RPMI7951 (cell line): ENCODE measurements around the gene ACTR2. TPM values are rescaled to one million over a fixed set of nuclear protein-coding genes. Genes with fewer than 3 reads are reported as not detected.
"Not testable (repeated sequence)": the region's sequence is repeated elsewhere in the genome, so short reads cannot be mapped to it uniquely, and the experiment has no call there.

Experiments
- DNase-seq: peaks from one replicate; pipeline ENCODE4 v3.0.0-alpha.2; 2012; ENCODE audit warnings: low read depth
- total RNA-seq: library from RNA; depleted of rRNA; stranded (reverse); fragments of >200 nt; shearing (Covaris generic); gene quantifications from 2 replicates; pipeline ENCODE4 v1.2.3, GENCODE V29; 2014; rRNA removed

ACTR2 gene
- total RNA-seq, result 85.8 and 98.8 TPM in 2 replicates

- peak; percentile 97 for DNase-seq
Observed at GRCh38 chr2:65227456-65228262, at the start of gene ACTR2. Gene ACTR2 (plus strand): TSS chr2:65227831. CDS start chr2:65227910, 79 bp downstream.

DNA sequence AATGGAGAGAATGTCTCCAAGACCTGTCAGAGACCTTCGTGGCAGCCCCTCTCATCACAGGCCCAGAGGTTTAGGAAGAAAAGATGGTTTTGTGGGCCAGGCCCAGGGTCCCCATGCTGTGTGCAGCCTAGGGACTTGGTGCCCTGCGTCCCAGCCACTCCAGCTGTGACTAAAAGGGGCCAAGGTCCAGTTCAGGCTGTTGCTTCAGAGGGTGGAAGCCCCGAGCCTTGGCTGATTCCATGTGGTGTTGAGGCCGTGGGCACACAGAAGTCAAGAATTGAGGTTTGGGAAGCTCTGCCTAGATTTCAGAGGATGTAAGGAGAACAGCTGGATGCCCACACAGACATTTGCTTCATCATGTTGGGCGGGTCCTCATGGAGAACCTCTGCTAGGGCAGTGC lies 45.1 kb upstream of the ACTR2 start:
- DNase-seq, result no peak

DNA sequence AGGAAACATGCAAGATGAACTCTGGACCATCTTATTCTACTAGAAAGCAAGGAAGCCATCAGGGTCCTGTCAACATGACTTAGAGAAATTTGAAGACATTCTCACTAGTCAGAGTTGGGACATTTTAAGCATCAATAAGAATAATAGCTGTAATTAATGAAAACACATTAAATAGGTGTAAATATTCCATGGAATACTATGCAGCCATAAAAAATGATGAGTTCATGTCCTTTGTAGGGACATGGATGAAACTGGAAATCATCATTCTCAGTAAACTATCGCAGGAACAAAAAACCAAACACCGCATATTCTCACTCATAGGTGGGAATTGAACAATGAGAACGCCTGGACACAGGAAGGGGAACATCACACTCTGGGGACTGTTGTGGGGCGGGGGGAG lies 44.2 kb upstream of the ACTR2 start:
- not testable (repeated sequence) for DNase-seq

DNA sequence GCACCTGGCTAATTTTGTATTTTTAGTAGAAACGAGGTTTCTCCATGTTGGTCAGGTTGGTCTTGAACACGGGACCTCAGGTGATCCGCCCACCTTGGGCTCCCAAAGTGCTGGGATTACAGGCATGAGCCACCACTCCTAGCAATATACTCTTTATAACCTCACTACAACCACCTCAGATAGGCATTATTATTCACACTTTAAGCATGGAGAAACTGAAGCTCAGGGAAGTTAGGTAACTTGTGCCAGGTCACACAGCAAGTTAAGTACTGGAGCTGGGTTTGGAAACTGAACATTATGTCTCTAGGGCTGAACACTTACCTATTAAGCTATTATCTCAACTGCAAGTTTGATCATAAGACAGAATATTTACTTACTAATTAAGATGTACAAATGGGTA lies 42.6 kb upstream of the ACTR2 start:
- DNase-seq, result no peak

DNA sequence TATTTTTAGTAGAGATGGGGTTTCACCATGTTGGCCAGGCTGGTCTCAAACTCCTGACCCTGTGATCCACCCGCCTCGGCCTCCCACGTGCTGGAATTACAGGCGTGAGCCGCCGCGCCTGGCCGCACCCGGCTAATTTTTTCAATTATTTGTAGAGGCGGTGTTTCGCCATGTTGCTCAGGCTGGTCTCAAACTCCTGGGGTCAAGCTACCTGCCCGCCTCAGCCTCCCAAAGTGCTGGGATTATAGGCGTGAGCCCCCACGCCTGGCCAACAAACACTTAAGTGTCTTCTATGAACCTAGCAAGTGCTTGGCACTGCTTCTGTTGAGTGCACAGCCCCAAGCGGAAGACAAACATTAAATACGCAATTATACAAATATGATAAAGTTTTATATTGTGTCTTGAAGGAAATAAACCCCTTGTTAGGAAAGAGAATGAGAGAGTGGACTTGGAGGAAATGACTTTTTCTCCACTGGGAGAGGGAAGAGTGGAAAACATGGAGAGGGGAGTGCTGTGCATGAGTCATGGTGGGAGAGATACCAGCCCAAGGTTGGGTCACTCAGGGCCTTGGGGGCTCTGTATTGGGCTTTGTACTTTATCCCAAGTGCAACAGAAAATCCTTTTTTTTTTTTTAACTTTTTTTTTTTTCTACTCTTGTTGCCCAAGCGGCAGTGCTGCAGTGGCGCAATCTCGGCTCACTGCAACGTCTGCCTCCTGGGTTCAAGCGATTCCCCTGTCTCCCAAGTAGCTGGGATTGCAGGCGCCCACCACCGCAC lies 41.4 kb upstream of the ACTR2 start:
- no peak for DNase-seq

DNA sequence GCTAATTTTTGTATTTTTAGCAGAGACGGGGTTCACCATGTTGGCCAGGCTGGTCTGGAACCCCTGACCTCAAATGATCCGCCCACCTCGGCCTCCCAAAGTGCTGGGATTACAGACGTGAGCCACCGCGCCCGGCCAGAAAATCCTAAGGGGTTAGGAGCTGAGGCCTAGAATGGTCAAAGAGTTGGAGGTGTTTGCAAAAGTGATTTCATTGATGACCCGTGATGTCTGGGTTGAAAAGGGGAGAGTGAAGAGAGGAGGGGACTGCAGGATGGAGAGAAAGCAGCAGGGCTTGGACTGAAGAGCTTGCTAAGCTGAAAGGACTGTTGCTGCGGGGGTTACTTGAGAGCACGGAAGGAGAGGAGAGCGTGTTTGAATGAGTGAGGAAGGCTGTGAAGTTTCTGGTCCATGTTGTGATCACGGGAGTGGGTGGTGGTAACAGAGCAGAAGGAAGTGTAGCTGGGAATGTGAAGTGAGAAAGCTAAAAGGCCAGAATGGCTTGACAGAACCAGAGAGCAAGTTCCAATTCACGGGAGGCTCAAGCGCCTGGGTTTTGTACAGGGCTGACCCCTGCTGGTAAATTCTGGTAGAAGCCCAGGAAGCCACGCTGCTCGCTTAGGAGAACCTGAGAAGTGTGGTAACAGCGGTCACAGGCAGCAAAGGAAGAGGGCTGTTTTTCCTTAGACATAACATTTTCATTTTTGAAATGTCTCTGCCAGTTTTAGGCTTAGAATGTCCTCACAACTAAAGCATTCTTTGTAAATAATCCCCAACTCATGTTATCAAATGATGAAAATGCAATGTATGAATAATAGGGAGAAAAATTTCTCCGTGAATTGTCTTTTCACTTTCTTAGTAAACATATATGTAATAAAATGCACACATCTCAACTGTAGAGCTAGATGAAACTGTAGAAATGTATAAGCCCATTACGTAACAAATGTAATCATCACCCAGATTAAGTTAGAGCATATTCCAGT lies 40.5 kb upstream of the ACTR2 start:
- DNase-seq, result peak; percentile 67

- no peak for DNase-seq
Observed at GRCh38 chr2:65193446-65193845, 34.2 kb upstream of the ACTR2 start.

DNA sequence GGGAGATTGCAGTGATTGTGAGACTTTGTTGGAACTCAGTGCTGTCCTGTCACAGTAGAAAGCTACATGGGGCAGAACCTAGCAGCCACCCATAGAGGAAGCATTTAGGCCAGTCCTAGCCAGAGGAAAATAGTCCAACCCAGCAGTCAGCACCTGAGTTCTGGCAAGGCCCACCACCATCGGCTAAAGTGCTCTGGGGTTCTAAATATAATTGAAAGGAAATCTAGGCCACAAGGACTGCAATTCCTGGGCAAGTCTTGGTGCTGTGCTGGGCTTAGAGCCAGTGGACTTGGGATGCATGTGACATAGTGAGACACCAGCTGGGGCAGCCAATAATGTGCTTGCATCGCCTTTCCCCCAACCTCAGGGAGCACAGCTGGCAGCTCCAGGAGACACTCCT lies 28.9 kb upstream of the ACTR2 start:
- peak; percentile 25 for DNase-seq

DNA sequence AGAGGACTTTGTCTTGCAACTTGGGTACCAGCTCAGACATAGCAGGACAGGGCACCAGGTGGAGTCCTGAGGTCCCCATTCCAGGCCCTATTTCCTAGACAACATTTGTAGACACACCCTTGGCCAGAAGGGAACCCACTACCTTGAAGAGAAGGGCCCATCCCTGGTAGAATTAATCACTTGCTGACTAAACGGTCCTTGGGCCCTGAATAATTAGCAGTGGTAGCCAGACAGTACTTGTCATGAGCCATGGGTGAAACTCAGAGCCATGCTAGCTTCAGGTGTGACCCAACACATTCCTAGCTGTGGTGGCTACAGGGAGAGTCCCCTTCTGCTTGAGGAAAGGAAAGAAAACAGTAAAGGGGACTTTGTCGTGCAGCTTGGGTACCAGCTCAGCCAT lies 28.5 kb upstream of the ACTR2 start:
- DNase-seq, result no peak

- peak; percentile 63 for DNase-seq
Observed at GRCh38 chr2:65199891-65200290, 27.7 kb upstream of the ACTR2 start.

- DNase-seq, result peak; percentile 41
Observed at GRCh38 chr2:65204461-65205210, 23.0 kb upstream of the ACTR2 start.

DNA sequence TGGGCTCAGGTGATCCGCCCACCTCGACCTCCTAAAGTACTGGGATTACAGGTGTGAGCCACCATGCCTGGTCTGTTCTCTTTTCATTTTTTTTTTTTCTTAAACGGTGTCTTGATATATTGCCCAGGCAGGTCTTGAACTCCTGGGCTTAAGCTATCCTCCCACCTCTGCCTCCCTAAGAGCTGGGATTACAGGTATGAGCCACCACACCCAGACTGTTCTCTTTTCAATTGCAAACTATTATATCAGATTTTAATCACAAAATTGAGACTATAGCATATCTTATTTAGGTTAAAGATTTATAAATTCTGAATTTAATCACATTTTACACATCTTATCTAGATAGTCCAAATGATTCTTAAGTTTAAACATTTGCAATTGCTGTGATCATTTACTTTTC lies 15.5 kb upstream of the ACTR2 start:
- DNase-seq, result no peak

DNA sequence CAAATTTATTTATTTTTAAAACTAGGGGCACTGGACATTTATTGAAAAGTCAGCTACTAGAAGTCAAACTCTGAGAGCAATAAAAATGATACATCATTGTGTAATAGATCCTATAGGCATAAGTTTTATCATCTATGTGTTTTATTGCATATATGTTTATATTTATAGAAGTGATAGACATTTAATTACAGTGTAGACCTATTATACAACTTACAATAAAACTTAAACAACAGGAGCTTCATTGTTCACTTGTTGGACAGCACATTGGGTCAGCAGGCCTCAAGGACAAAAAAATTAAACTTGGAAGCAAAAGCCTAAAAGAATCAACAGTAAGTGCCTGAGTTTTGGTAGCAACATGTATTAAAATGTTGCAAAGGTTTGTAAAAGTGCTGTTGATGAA lies 15.0 kb upstream of the ACTR2 start:
- DNase-seq, result no peak

- DNase-seq, result no peak
Observed at GRCh38 chr2:65213035-65213434, 14.6 kb upstream of the ACTR2 start.

DNA sequence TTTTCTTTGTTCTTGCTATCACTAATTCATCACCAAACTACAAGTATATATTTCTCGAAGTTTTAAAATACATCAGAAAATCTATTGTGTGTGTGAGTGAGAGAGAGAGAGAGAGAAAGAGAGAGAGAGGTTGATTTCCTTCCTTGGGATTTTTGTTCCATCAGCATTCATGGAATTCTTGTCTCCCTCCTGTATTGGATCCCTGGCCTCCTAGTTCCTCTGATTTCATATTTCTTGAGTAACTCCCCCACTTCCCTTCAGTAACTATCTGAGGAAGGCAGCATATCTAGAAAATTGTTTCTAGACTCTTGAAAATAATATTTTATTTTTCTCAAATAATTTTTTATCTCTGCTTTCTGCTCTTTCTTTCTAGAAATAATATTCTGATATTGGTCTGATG lies 13.3 kb upstream of the ACTR2 start:
- no peak for DNase-seq

DNA sequence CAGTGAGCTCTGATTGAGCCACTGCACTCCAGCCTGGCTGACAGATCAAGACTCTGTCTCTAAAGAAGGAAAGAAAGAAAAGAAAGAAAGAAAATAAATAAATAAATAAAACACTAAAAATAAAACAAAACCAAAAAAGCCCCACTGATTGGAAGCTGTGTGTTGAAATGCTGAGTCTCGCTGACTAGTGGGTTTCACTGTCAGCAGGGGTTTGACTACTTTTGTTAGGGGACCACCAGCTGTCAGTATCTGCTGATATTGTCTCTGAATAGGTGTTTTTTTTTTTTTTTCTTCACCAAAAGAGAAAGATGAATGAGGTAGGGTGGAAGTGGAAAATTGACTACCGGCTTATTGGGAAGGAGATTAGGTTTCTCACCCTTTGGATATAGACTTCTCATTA lies 12.8 kb upstream of the ACTR2 start:
- no peak for DNase-seq

GRCh38 chr2:65215946-65216345 lies 11.7 kb upstream of the ACTR2 start:
- no peak for DNase-seq

GRCh38 chr2:65220432-65221131 lies 7.0 kb upstream of the ACTR2 start:
- DNase-seq, result no peak

DNA sequence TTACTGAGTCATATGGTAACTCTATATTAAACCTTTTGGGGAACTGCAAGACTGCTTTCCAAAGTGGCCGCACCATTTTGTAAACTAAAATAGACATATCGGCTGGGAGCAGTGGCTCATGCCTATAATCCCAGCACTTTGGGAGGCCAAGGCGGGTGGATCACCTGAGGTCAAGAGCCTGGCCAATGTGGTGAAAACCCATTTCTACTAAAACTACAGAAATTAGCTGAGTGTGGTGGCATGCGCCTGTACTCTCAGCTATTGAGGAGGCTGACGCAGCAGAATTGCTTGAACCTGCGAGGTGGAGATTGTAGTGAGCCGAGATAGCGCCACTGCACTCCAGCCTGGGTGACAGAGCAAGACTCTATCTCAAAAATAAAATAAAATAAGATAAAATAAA lies 6.4 kb upstream of the ACTR2 start:
- DNase-seq, result not testable (repeated sequence)

DNA sequence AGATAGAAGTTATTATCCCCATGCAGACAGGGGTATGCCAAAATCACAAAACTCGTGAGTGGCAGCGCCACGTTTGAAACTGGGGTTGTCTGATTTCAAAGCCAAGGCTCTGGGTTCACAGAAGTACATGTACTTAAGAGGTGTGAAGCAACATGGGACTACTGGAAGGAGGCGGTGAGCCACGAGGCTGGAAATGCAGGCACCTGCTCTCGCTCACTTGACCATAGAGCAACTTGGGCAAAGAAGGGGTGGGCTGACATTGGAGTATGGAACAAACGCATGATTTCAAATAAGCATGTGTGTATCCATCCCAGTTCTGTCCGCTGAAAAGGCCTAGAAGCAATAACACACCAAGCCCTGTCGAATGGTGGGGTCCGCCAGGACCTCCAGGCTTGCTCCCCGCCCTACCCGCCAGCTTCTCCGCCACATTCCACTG lies 593 bp upstream of the ACTR2 start:
- peak; percentile 6 for DNase-seq
